GM23248 (cell line): ENCODE measurements around the gene DNASE1L2. TPM values are rescaled to one million over a fixed set of nuclear protein-coding genes. Genes with fewer than 3 reads are reported as not detected.

ENCODE experiments used
- DNase-seq: peaks from one replicate; pipeline ENCODE4 v3.0.0-alpha.2; 2015
- H2AFZ ChIP-seq: fragments of 200-600 bp; sonication (generic); 2 replicates; pipeline ENCODE4 v1.6.1; 2016; ENCODE audit warnings: antibody characterized with exemption
- H3F3A ChIP-seq: fragments of 200-600 bp; sonication (generic); 2 replicates; pipeline ENCODE4 v1.6.1; 2016; ENCODE audit warnings: mild to moderate bottlenecking, antibody characterized with exemption, mixed run types; ENCODE audit not compliant: insufficient read depth
- H3K27ac ChIP-seq: fragments of 200-600 bp; sonication (generic); 2 replicates; pipeline ENCODE4 v1.5.1; 2016; ENCODE audit warnings: mild to moderate bottlenecking
- H3K27me3 ChIP-seq: fragments of 200-600 bp; sonication (generic); replicated peaks from 2 replicates; pipeline ENCODE4 v1.6.1; 2016; ENCODE audit warnings: mild to moderate bottlenecking; ENCODE audit not compliant: insufficient read depth
- H3K36me3 ChIP-seq: fragments of 200-600 bp; sonication (generic); 2 replicates; pipeline ENCODE4 v1.6.1; 2016; ENCODE audit warnings: low read depth, mild to moderate bottlenecking
- H3K4me1 ChIP-seq: fragments of 200-600 bp; sonication (generic); 2 replicates; pipeline ENCODE4 v1.6.1; 2016; ENCODE audit warnings: mild to moderate bottlenecking; ENCODE audit not compliant: insufficient read depth
- H3K4me2 ChIP-seq: fragments of 200-600 bp; sonication (generic); one replicate; pipeline ENCODE4 v1.6.1; 2016; ENCODE audit warnings: mild to moderate bottlenecking; ENCODE audit not compliant: unreplicated experiment
- H3K4me3 ChIP-seq: fragments of 200-600 bp; sonication (generic); 2 replicates; pipeline ENCODE4 v1.5.1; 2016; ENCODE audit warnings: mild to moderate bottlenecking
- H3K79me2 ChIP-seq: fragments of 200-600 bp; sonication (generic); 2 replicates; pipeline ENCODE4 v1.6.1; 2016; ENCODE audit warnings: mild to moderate bottlenecking; ENCODE audit not compliant: insufficient read depth
- H3K9ac ChIP-seq: fragments of 200-600 bp; sonication (generic); 2 replicates; pipeline ENCODE4 v1.6.1; 2016; ENCODE audit warnings: mild to moderate bottlenecking
- H3K9me2 ChIP-seq: fragments of 200-600 bp; sonication (generic); 2 replicates; pipeline ENCODE4 v1.6.1; 2016; ENCODE audit warnings: mixed run types, mild to moderate bottlenecking, moderate library complexity; ENCODE audit not compliant: insufficient read depth
- H3K9me3 ChIP-seq: fragments of 200-600 bp; sonication (generic); one replicate; pipeline ENCODE4 v1.6.1; 2017; ENCODE audit warnings: low read depth
- H4K20me1 ChIP-seq: fragments of 200-600 bp; sonication (generic); 2 replicates; pipeline ENCODE4 v1.6.0; 2016; ENCODE audit not compliant: insufficient read depth
- EZH2 ChIP-seq: fragments of 200-600 bp; sonication (generic); IDR thresholded peaks from 2 replicates; pipeline ENCODE4 v1.6.1; 2018; ENCODE audit warnings: antibody characterized with exemption, mild to moderate bottlenecking; ENCODE audit not compliant: insufficient read depth, poor library complexity, severe bottlenecking
- EZH2phosphoT487 ChIP-seq: fragments of 200-600 bp; sonication (generic); IDR thresholded peaks from 2 replicates; pipeline ENCODE4 v1.6.1; 2018; ENCODE audit warnings: antibody characterized with exemption, moderate library complexity, mild to moderate bottlenecking, low read depth; ENCODE audit not compliant: insufficient read depth
- WGBS, 2 experiments: methylation state at CpG; one replicate each; pipeline ENCODE4 v1.1.6; 2015 to 2017; ENCODE audit warnings: low lambda C conversion rate in 2 of 2, low coverage in 1 of 2; ENCODE audit errors: missing lambda C conversion rate in 2 of 2; 5-methylcytosine and 5-hydroxymethylcytosine counted together
- in situ Hi-C: fragments of 300-500 bp; cut with MboI; formaldehyde crosslinking; loops from 2 replicates; pipeline ENCODE4 v1.15.0; 2020
- polyA plus RNA-seq: library from polyadenylated mRNA; unstranded; fragments of >200 nt; fragmentation: Nextera tagmentation; extraction: Ambion mirVana; gene quantifications from 2 replicates; pipeline ENCODE4 v1.2.1, GENCODE V29; 2016
- total RNA-seq: library from RNA; depleted of rRNA; stranded (reverse); fragments of >200 nt; shearing (Covaris generic); gene quantifications from 2 replicates; pipeline ENCODE4 v1.2.3, GENCODE V29; 2014

Gene DNASE1L2
- total and polyA plus RNA-seq, 2 experiments from 2014 or later: 0.89 TPM; not detected in 1

DNA sequence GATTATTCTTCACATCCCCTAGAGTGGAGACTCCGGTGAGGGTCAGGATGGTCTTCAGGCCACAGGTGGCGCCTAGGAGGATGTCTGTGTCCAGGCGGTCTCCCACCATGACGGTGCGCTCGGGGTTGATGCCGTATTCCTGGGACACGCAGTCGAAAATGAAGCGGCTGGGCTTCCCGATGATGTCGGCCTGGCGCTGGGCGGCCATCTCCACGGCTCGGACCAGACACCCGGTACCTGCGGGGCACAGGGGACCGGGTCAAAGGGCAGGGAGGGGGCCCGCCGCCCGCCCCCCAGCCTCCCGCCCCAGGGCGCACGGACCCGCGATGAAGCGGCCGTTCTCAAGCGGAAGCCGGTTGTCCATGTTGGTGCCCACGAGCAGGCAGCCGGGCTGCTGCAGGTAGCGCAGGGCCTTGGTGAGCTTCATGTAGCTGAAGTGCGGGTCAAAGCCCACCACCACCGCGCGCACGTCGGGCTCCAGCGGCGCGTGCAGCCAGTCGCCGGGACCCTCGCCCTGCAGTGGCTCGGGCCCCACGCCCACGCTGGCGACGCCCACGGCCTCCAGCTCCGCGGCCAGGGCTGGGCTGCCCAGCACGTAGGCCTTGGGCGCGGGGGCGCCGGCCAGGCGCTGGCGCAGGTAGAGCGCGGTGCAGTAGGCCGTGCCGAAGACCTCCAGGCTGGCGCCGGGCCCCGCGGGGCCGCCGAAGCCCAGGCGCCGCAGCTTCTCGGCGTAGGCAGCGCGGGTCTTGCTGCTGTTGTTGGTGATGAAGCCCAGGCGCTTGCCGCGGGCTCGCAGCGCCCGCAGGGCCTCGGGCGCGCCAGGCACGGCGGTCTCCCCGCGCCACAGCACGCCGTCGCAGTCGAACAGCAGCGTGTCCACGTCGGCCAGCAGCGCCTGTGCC is 22.2 kb upstream of the DNASE1L2 start:
- no peaks in the 10 kb centered on the region for H3K27me3 ChIP-seq
- H3K9me2 ChIP-seq: no peaks in the 10 kb centered on the region
- in situ Hi-C loops: no loop called here
- TF ChIP-seq EZH2phosphoT487 (no peak), EZH2 (no peak)
- no peaks in the 10 kb centered on the region for H3F3A ChIP-seq
- H3K4me3 ChIP-seq: peak overlapping the region; percentile 72
- H3K27ac ChIP-seq: peak overlapping the region; percentile 70
- H4K20me1 ChIP-seq: no peaks in the 10 kb centered on the region
- peak overlapping the region; percentile 87 for H3K9ac ChIP-seq
- WGBS, 2 experiments: 1% methylated on average over 65 to 76 of the region's 98 CpGs
- H3K4me1 ChIP-seq: peaks cover 10% of the 10 kb centered on the region; the same call in 1 of the 2 replicates
- H3K36me3 ChIP-seq: no peaks in the 10 kb centered on the region
- no peaks in the 10 kb centered on the region for H3K9me3 ChIP-seq
- DNase-seq: peak; percentile 59
- peaks cover 24% of the 10 kb centered on the region for H3K79me2 ChIP-seq
- H3K4me2 ChIP-seq: peak overlapping the region; percentile 87
- peak overlapping the region; percentile 62; the same call in 1 of the 2 replicates for H2AFZ ChIP-seq

DNA sequence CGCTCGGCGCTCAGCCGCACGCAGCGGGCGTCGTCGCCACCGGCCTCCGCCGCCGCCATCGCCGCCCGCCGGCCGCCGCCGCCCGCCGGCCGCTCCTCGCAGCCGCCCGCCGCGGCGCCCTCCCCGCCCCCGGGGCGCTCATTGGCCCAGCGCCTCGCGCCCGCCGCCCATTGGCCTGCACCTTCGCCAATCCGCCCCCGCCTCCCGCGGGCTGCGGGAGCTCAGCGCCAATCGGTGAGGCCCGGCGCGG is 21.6 kb upstream of the DNASE1L2 start, which contains the start of gene PGP:
Gene PGP, minus strand, starts transcription at position 122 of the 250 bp plus-strand sequence. Its CDS starts 63 bp downstream, at position 59.
- in situ Hi-C loops: no loop called here
- H3K4me3 ChIP-seq: peak within 1 kb of the TSS; percentile 72
- peaks cover 10% of the 10 kb centered on the region; the same call in 1 of the 2 replicates for H3K4me1 ChIP-seq
- H3K9me3 ChIP-seq: no peaks in the 10 kb centered on the region
- WGBS, 2 experiments: 0 to 8% methylated on average over 8 to 16 of the region's 48 CpGs
- H3K4me2 ChIP-seq: peak within 1 kb of the TSS; percentile 87
- H3K9ac ChIP-seq: peak within 1 kb of the TSS; percentile 87
- TF ChIP-seq EZH2: no peak
- no peak for TF ChIP-seq EZH2phosphoT487
- no peaks in the 10 kb centered on the region for H3K9me2 ChIP-seq
- no peaks in the 10 kb centered on the region for H3K36me3 ChIP-seq
- H3K79me2 ChIP-seq: peaks cover 24% of the 10 kb centered on the region
- H3K27me3 ChIP-seq: no peaks in the 10 kb centered on the region
- peak within 1 kb of the TSS; percentile 86 for H3K27ac ChIP-seq
- no peaks in the 10 kb centered on the region for H4K20me1 ChIP-seq
- H3F3A ChIP-seq: no peaks in the 10 kb centered on the region
- no peak for DNase-seq
- H2AFZ ChIP-seq: peak within 1 kb of the TSS; percentile 80

DNA sequence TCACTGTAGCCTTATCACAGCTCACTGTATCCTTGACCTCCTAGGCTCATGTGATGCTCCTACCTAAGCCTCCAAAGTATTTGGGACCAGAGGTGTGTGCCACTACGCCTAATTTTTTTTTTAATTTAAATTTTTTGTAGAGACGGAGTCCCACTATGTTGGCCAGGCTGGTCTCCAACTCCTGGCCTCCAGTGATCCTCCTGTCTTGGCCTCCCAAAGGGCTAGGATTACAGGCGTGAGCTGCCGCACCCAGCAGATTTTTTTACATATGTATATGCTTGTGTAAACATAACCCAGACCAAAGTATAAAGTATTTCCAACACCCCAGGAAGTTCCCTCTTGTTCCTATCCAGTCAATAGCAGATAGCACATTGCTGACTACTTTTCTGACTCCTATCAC is 19.9 kb upstream of the DNASE1L2 start:
- 98 to 99% methylated on average over 4 of the region's 4 CpGs for WGBS, 2 experiments
- H4K20me1 ChIP-seq: no peaks in the 10 kb centered on the region

DNA sequence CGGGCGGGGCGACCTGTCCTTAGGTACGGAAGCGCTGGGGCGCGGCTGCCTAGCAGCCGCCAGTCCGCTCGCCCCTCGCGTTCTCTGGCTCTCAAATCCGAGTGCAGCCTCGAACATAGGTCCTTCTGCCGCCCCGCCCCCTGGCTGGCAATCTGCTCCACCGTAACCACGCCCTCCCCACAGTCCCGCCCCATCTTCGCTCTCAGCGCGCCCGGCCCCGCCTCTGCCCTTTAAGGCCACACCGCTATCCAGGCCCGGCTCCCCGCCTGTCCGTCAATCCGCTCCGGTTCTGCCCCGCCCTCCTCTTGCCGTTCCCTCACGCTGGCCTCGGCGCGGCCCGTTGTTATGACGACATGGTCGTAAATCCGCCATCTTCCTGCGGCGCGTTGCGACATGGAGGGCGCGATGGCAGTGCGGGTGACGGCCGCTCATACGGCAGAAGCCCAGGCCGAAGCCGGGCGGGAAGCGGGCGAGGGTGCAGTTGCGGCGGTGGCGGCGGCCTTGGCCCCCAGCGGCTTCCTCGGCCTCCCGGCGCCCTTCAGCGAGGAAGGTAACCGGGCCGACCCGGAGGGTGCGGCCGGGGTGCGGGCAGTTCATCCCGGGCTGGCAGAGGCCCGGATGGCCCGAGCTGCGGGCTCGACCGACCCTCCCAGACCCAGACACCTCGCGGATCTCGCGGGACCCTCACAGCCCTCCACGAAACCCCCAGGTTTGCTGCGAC is 12.9 kb upstream of the DNASE1L2 start, which contains the start of gene E4F1:
Gene E4F1, plus strand, starts transcription at position 371 of the 721 bp plus-strand sequence. Its CDS starts 23 bp downstream, at position 394.
- no peaks in the 10 kb centered on the region for H3K36me3 ChIP-seq
- 0 to 1% methylated on average over 60 to 76 of the region's 82 CpGs for WGBS, 2 experiments
- H3K79me2 ChIP-seq: peaks cover 47% of the 10 kb centered on the region
- peak; percentile 100 for DNase-seq
- H3K9me2 ChIP-seq: no peaks in the 10 kb centered on the region
- in situ Hi-C loops: no loop called here
- H3K27me3 ChIP-seq: no peaks in the 10 kb centered on the region
- peak within 1 kb of the TSS; percentile 83 for H3K4me3 ChIP-seq
- no peaks in the 10 kb centered on the region for H3K9me3 ChIP-seq
- peak within 1 kb of the TSS; percentile 90 for H2AFZ ChIP-seq
- H4K20me1 ChIP-seq: no peaks in the 10 kb centered on the region
- peak within 1 kb of the TSS; percentile 51 for H3K27ac ChIP-seq
- H3K9ac ChIP-seq: peak within 1 kb of the TSS; percentile 89
- TF ChIP-seq EZH2 (no peak), EZH2phosphoT487 (no peak)
- H3K4me2 ChIP-seq: peak within 1 kb of the TSS; percentile 90
- H3F3A ChIP-seq: no peaks in the 10 kb centered on the region
- peaks cover 19% of the 10 kb centered on the region for H3K4me1 ChIP-seq

More for the DNA sequence above, 19.9 kb upstream of the DNASE1L2 start:
- Histone ChIP-seq H3K79me2 (peaks cover 24% of the 10 kb centered on the region), H3K36me3 (no peaks in the 10 kb centered on the region), H3K4me2 (no peak overlapping the region), H3K4me3 (no peak overlapping the region), H3K9ac (no peak overlapping the region), H2AFZ (peak overlapping the region; percentile 80; the same call in 1 of the 2 replicates), H3F3A (no peaks in the 10 kb centered on the region), H3K9me3 (no peaks in the 10 kb centered on the region), H3K9me2 (no peaks in the 10 kb centered on the region), H3K27ac (no peak overlapping the region), H3K27me3 (no peaks in the 10 kb centered on the region), H3K4me1 (peaks cover 10% of the 10 kb centered on the region; the same call in 1 of the 2 replicates)
- DNase-seq: no peak
- in situ Hi-C loops: no loop called here
- TF ChIP-seq EZH2: no peak
- TF ChIP-seq EZH2phosphoT487: no peak
